ENCODE measurements around the gene CAPS.

Gene CAPS

DNA sequence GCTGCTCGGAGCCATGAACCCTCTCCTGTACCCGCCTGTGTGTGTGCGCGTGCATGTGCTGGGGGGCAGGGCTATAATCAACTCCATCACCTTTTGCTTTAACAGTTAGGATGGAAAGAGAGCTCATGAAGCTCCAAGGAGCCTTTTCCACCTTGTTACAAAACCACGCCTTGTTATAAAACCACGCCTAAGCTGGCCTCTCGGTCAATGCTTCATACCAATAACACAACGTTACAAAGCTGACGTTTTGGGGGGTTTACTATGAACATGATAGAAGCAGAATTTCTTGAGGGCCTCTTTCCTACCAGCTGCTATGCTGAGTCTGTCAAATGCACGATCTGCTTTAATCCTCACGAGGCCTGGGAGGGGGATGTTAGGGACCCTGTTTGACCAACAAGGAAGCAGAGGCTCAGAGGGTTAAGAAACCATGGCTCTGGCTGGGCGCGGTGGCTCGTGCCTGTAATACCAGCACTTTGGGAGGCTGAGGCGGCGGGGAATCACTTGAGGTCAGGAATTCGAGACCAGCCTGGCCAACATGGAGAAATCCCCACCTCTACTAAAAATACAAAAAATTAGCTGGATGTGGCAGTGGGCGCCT is 11.9 kb downstream of the CAPS start:
- no peak overlapping the region for H3K27ac ChIP-seq
- TF ChIP-seq, protein P1, sequence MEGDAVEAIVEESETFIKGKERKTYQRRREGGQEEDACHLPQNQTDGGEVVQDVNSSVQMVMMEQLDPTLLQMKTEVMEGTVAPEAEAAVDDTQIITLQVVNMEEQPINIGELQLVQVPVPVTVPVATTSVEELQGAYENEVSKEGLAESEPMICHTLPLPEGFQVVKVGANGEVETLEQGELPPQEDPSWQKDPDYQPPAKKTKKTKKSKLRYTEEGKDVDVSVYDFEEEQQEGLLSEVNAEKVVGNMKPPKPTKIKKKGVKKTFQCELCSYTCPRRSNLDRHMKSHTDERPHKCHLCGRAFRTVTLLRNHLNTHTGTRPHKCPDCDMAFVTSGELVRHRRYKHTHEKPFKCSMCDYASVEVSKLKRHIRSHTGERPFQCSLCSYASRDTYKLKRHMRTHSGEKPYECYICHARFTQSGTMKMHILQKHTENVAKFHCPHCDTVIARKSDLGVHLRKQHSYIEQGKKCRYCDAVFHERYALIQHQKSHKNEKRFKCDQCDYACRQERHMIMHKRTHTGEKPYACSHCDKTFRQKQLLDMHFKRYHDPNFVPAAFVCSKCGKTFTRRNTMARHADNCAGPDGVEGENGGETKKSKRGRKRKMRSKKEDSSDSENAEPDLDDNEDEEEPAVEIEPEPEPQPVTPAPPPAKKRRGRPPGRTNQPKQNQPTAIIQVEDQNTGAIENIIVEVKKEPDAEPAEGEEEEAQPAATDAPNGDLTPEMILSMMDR (IDR thresholded peaks at IDR 0.05), result no peak
- TF ChIP-seq ZFX (IDR thresholded peaks at IDR 0.05; ENCODE audit: borderline replicate concordance), result no peak

DNA sequence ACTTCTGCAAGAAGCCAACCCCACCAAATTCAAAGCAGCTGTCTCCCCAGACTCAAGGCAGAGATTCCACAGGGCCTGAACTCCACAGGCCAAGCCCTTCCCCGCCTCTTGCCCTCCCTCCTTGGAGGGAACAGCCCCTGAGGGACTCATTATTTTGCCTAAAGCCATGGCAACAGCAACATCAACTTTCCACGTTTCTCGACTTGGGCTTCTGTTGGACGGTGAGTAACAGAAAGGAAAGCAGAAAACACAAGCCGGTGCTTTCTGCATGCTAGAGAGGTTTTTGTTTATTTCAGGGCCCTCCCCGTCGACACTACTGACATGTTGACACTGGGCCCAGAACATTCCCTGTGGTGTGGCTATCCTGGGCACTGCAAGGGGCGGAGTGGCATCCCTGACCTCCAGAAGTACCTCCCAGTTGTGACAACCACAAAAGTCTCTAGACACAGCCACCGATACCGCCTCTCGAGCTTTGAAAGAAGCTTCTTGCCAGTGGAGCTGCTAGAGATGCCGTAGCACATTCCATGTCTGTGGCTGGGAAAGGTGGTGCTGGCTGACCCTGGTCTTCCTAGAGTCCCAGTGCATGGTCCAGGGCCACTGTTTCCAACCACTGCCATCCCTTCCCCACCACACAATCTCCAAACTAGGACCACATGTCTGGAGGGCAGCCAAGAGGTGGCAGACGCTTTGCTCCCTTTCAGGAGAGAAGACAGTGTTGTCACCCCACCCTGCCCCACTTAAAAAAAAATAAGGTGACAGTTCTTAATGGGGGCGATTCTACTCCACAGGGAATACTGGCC is 12.8 kb downstream of the CAPS start:
- no peak overlapping the region for H3K27ac ChIP-seq
- TF ChIP-seq ZFX (IDR thresholded peaks at IDR 0.05; ENCODE audit: borderline replicate concordance), result no peak
- TF ChIP-seq, protein P1 (IDR thresholded peaks at IDR 0.05), result no peak

DNA sequence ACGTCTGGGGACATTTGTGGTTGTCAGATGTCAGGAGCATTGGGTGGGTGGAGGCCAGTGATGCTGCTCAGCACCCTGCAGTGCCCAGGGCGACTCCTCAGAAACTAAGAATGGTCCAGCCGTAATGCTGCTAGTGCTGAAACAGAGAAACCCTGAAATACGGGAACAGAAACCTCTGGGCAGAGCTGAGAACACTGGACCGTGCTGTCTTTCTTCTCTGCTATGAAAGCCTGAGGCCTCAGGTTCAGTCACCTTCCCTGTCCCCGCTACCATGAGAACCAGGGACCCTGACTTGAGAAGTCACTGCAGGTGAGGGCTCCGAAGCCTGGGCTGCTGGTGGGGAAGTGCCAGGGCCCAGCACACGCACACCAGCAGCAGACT is 13.4 kb downstream of the CAPS start:
- TF ChIP-seq, protein P1 (IDR thresholded peaks at IDR 0.05), result no peak
- TF ChIP-seq ZFX (IDR thresholded peaks at IDR 0.05; ENCODE audit: borderline replicate concordance), result no peak
- H3K27ac ChIP-seq, result no peak overlapping the region

DNA sequence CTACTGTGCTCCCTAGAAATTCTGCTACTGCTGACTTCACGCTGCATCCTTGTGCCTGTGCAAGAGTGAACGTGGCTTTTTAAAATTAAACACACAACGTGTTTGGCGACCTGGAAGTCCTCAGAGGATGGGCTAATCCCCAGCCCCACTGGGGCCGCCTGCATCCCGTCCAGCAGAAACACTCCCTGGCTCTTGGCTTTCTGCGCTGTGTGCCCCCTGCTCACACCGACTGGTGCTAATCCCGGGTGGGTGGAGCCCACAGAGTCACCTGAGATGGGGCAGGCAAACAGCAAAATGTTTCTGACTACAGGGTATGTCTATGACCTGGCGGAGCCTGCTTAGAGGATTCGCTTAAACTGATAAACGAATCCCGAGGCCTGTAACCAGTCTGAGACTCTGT is 15.1 kb downstream of the CAPS start:
- TF ChIP-seq, protein P1 (IDR thresholded peaks at IDR 0.05), result no peak
- no peak for TF ChIP-seq ZFX (IDR thresholded peaks at IDR 0.05; ENCODE audit: borderline replicate concordance)
- no peak overlapping the region for H3K27ac ChIP-seq

DNA sequence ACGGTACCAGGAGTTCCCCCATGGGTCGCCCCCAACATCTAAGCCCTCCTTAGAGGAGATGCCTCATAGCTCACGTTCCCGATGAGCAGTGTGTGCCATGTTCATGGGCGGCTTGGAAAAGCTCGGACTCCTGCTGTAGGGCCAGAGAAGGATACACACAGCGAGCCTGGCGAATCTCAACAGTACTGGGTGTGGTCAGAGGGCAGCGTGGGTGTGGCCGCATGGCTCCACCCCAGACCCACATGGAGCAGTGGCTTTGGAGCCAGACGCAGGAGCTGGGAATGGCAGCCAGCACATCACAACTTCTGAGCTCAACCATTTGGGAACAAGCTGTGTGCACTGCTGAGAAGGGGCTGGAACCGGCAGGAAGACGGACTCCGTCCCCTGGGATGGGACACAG is 15.6 kb downstream of the CAPS start:
- TF ChIP-seq, protein P1 (IDR thresholded peaks at IDR 0.05), result no peak
- no peak for TF ChIP-seq ZFX (IDR thresholded peaks at IDR 0.05; ENCODE audit: borderline replicate concordance)
- H3K27ac ChIP-seq, result no peak overlapping the region

DNA sequence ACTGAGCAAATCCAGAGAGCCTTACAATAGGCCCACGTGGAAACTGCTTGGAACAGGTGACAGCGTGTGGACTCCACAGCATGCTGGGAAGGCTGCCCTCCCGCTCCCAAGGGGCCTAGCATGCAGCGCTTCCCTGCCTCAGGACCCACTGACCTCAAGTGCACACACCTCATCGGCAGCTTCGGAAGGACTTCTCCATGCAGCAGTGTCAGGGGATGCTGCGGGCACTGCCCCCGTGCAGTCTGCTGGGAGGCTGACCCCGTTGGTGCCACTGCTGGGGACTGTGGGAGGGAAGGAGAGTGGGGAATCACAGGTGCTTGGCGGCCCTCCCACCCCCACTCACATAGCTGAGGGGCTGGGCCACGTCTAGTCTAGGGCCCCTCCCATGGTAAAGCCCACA is 17.2 kb downstream of the CAPS start:
- TF ChIP-seq, protein P1 (IDR thresholded peaks at IDR 0.05), result no peak
- no peak for TF ChIP-seq ZFX (IDR thresholded peaks at IDR 0.05; ENCODE audit: borderline replicate concordance)
- no peak overlapping the region for H3K27ac ChIP-seq

DNA sequence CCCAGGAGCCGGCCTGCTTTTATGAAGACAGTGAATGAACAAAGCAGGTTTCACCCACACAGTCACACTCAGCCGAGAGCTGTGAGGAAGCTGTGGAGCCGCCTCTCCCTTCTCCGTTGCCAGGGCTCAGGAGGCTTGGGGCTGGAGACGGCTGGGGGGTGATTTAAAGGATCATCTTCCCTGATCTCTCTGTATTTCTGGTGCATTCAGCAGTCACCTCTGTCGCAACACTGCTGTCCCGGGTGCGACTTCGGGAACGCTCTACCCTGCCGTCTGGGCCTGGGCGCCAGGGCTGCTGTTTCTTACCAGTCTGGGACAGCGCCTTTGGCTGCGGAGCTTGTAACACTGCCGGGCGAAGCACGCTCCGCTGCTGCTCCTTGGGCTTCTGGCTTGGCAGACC is 18.1 kb downstream of the CAPS start:
- TF ChIP-seq, protein P1 (IDR thresholded peaks at IDR 0.05), result no peak
- no peak overlapping the region for H3K27ac ChIP-seq
